Lower leg skin (tissue), 3 donors: ENCODE measurements around the gene DPP8.

Source experiments
- POLR2A ChIP-seq, 2 donors: fragments of 450-650 bp; IDR thresholded peaks; one replicate each; pipeline ENCODE4 v1.6.1; 2016 to 2017; ENCODE audit warnings: antibody characterized with exemption in 2 of 2, mild to moderate bottlenecking in 1 of 2, moderate library complexity in 1 of 2
- TF ChIP-seq, protein P1 (sequence below), 3 donors: fragments of 450-650 bp; IDR thresholded peaks; one replicate each; pipeline ENCODE4 v1.5.1; 2016; ENCODE audit warnings: antibody characterized with exemption in 3 of 3, mild to moderate bottlenecking in 3 of 3, moderate library complexity in 2 of 3

DNA sequence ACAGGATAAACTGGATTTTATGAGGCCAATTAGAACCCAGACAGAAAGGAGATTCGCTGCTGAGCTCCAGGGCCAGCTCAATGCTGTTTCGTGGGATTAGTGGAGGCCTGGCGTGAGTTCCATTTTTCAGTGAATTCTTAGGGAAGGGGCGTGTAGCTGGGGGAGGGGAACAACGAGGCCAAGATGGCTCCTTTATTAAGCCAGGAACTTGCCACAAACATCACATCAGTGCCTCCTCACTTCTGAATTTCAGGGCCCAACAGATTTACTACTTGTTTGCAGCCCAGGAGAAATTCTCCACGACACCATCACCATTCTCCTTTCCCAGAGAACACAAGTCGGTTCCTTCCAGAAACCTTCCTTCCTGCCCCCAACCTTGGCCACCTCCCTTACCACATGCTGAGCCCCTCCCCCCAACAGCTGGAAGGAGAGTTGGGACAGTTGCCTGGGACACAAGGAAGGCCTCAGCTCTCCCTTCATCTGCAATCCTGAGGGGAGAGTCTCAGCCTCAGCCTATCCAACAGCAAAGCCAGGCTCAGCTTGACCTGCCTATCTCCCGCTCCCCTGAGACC, 100.6 kb downstream of the DPP8 start:
- TF ChIP-seq, protein P1, sequence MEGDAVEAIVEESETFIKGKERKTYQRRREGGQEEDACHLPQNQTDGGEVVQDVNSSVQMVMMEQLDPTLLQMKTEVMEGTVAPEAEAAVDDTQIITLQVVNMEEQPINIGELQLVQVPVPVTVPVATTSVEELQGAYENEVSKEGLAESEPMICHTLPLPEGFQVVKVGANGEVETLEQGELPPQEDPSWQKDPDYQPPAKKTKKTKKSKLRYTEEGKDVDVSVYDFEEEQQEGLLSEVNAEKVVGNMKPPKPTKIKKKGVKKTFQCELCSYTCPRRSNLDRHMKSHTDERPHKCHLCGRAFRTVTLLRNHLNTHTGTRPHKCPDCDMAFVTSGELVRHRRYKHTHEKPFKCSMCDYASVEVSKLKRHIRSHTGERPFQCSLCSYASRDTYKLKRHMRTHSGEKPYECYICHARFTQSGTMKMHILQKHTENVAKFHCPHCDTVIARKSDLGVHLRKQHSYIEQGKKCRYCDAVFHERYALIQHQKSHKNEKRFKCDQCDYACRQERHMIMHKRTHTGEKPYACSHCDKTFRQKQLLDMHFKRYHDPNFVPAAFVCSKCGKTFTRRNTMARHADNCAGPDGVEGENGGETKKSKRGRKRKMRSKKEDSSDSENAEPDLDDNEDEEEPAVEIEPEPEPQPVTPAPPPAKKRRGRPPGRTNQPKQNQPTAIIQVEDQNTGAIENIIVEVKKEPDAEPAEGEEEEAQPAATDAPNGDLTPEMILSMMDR (IDR thresholded peaks at IDR 0.05), result no peak
- TF ChIP-seq POLR2A (IDR thresholded peaks at IDR 0.05), result no peak
